Caco-2 (cell line): ENCODE results near the gene PRSS23. TPM values are rescaled to one million over a fixed set of nuclear protein-coding genes. Genes with fewer than 3 reads are reported as not detected.
A peak's percentile ranks its signal among the peaks of the same experiment; 100 is the strongest.

ENCODE experiments used
- BruUV-seq: library from RNA; stranded (reverse); fragments of 400-500 nt; replicated peaks from 2 replicates; lab custom pipeline; 2021; lab: Mats Ljungman, UMichigan
- CTCF ChIA-PET: fragments of 300-600 bp; sonication (Branson Sonifier 250); formaldehyde crosslinking; loops from one replicate; lab custom pipeline; 2022; ENCODE audit warnings: antibody characterized with exemption; lab: Charles Lee
- POLR2A ChIA-PET: fragments of 300-600 bp; sonication (Branson Sonifier 250); formaldehyde crosslinking; loops from one replicate; lab custom pipeline; 2022; ENCODE audit warnings: antibody characterized with exemption; lab: Charles Lee
- DNase-seq, 2 experiments: peaks; one replicate each; pipeline versions ENCODE4 v3.0.0 to v3.0.0-alpha.2; 2020 to 2022
- H3K27me3 ChIP-seq: replicated peaks from 2 replicates; pipeline ENCODE4 v1.6.0; 2011; ENCODE audit warnings: low read length; ENCODE audit not compliant: control insufficient read depth, insufficient read depth
- H3K36me3 ChIP-seq: 2 replicates; pipeline ENCODE4 v1.5.1; 2011; ENCODE audit warnings: low read length; ENCODE audit not compliant: control insufficient read depth, insufficient read depth
- H3K4me1 ChIP-seq: fragments of 250-450 bp; sonication (Bioruptor Pico); 2 replicates; pipeline ENCODE4 v1.5.1; 2020; ENCODE audit warnings: mild to moderate bottlenecking
- H3K4me3 ChIP-seq: 2 replicates; pipeline ENCODE4 v1.5.1; 2011; ENCODE audit warnings: low read depth, mild to moderate bottlenecking, control low read depth, low read length
- H3K9me3 ChIP-seq: fragments of 250-450 bp; sonication (Bioruptor Pico); 2 replicates; pipeline ENCODE4 v1.5.1; 2020; ENCODE audit warnings: mild to moderate bottlenecking, moderate library complexity
- H3K27ac Mint-ChIP-seq: one replicate; pipeline ENCODE4 v1.8.0; 2022; ENCODE audit warnings: mixed read lengths; ENCODE audit not compliant: unreplicated experiment
- H3K27me3 Mint-ChIP-seq: one replicate; pipeline ENCODE4 v1.8.0; 2022; ENCODE audit warnings: mixed read lengths; ENCODE audit not compliant: insufficient read depth, unreplicated experiment
- H3K36me3 Mint-ChIP-seq: one replicate; pipeline ENCODE4 v1.8.0; 2022; ENCODE audit warnings: mild to moderate bottlenecking, mixed read lengths; ENCODE audit not compliant: insufficient read depth, unreplicated experiment
- H3K4me1 Mint-ChIP-seq: one replicate; pipeline ENCODE4 v1.8.0; 2022; ENCODE audit warnings: low read depth, mixed read lengths; ENCODE audit not compliant: unreplicated experiment
- H3K4me3 Mint-ChIP-seq: one replicate; pipeline ENCODE4 v1.8.0; 2022; ENCODE audit warnings: mild to moderate bottlenecking, moderate library complexity, mixed read lengths; ENCODE audit not compliant: unreplicated experiment
- H3K9me3 Mint-ChIP-seq: one replicate; pipeline ENCODE4 v1.8.0; 2022; ENCODE audit warnings: mixed read lengths; ENCODE audit not compliant: unreplicated experiment
- CTCF ChIP-seq, 2 experiments: fragments of 200-600 bp in 1 of 2; IDR thresholded peaks; 1 replicate in 1 of 2; 2 replicates in 1 of 2; pipeline versions ENCODE4 v1.5.1 to v1.8.0; 2011 to 2022; ENCODE audit warnings: antibody characterized with exemption in 1 of 2, control low read depth in 1 of 2, inconsistent platforms in 1 of 2, low read depth in 1 of 2, low read length in 1 of 2, mild to moderate bottlenecking in 1 of 2, moderate library complexity in 1 of 2; ENCODE audit not compliant: insufficient read depth in 1 of 2, severe bottlenecking in 1 of 2, unreplicated experiment in 1 of 2
- intact Hi-C: fragments of 100-400 bp; cut with micrococcal nuclease; formaldehyde crosslinking; loops from one replicate; pipeline ENCODE4 v1.10.0; 2022; ENCODE audit not compliant: unreplicated experiment
- total RNA-seq: library from RNA; stranded (reverse); gene quantifications from 2 replicates; pipeline ENCODE4 v1.2.3, GENCODE V29; 2022

Gene PRSS23
- total RNA-seq, 1 experiment from 2014 or later: 400 TPM

- no peak for TF ChIP-seq CTCF (IDR thresholded peaks at IDR 0.05; ENCODE audit: insufficient read depth in 1 of 2, low read depth in 1 of 2, low read length in 1 of 2, severe bottlenecking in 1 of 2, unreplicated experiment in 1 of 2)
- DNase-seq: no peak
- H3K36me3 ChIP-seq: no peaks in the 10 kb centered on the region
- peaks cover 8% of the 10 kb centered on the region; the same call in 1 of the 2 replicates for H3K4me1 ChIP-seq
- Mint-ChIP-seq H3K36me3 (no peaks in the 10 kb centered on the region), H3K27ac (no peak overlapping the region), H3K4me3 (no peak overlapping the region), H3K4me1 (peaks cover 11% of the 10 kb centered on the region), H3K27me3 (no peaks in the 10 kb centered on the region), H3K9me3 (peaks cover 10% of the 10 kb centered on the region)
- H3K9me3 ChIP-seq: no peaks in the 10 kb centered on the region
- intact Hi-C loops: no loop called here
- no TSS peak for BruUV-seq
- ChIA-PET CTCF (interaction anchor here (0.6 kb wide), 2 partner anchors 22 to 413 kb away, joined by 5 to 10 read pairs; no protein-coding TSS in a partner anchor), POLR2A (interaction anchor here (0.6 kb wide), 1 partner anchor 22 kb away, joined by 5 read pairs; no protein-coding TSS in a partner anchor)
- H3K4me3 ChIP-seq: no peak overlapping the region
- H3K27me3 ChIP-seq: no peaks in the 10 kb centered on the region
These were observed 25.0 kb upstream of the PRSS23 start for GRCh38 chr11:86775361-86775760.

- no peaks in the 10 kb centered on the region for H3K9me3 Mint-ChIP-seq
- H3K27ac Mint-ChIP-seq: peak overlapping the region; percentile 40
- Histone ChIP-seq H3K36me3 (no peaks in the 10 kb centered on the region), H3K4me3 (no peak overlapping the region), H3K27me3 (no peaks in the 10 kb centered on the region), H3K9me3 (no peaks in the 10 kb centered on the region), H3K4me1 (peaks cover 50% of the 10 kb centered on the region)
- H3K27me3 Mint-ChIP-seq: no peaks in the 10 kb centered on the region
- intact Hi-C loops: no loop called here
- DNase-seq: no peak
- peaks cover 43% of the 10 kb centered on the region for H3K4me1 Mint-ChIP-seq
- no peaks in the 10 kb centered on the region for H3K36me3 Mint-ChIP-seq
- ChIA-PET POLR2A (interaction anchor here (1.2 kb wide), 1 partner anchor 41 kb away, joined by 3 read pairs; no protein-coding TSS in a partner anchor), CTCF (interaction anchor here (0.5 to 1.1 kb wide), 6 partner anchors 10 to 199 kb away, joined by 3 to 7 read pairs (median 4); partner anchors contain the start of gene PRSS23)
- peak in 1 of 2 experiments; percentile 18 for TF ChIP-seq CTCF (IDR thresholded peaks at IDR 0.05; ENCODE audit: insufficient read depth in 1 of 2, low read depth in 1 of 2, low read length in 1 of 2, severe bottlenecking in 1 of 2, unreplicated experiment in 1 of 2)
- H3K4me3 Mint-ChIP-seq: no peak overlapping the region
- BruUV-seq: no TSS peak
These were observed 18.8 kb upstream of the PRSS23 start for GRCh38 chr11:86781546-86781945.

GRCh38 chr11:86782742-86783141 lies 17.6 kb upstream of the PRSS23 start:
- Mint-ChIP-seq H3K9me3 (no peaks in the 10 kb centered on the region), H3K4me3 (peak overlapping the region; percentile 0), H3K27ac (peak overlapping the region; percentile 40), H3K27me3 (no peaks in the 10 kb centered on the region), H3K4me1 (peaks cover 52% of the 10 kb centered on the region), H3K36me3 (no peaks in the 10 kb centered on the region)
- ChIA-PET POLR2A (interaction anchor here (1.0 to 1.2 kb wide), 2 partner anchors 17 to 42 kb away, joined by 3 read pairs; partner anchors contain the start of gene PRSS23), CTCF (interaction anchor here (0.8 to 2.0 kb wide), 3 partner anchors 29 to 174 kb away, joined by 3 to 12 read pairs (median 5); no protein-coding TSS in a partner anchor)
- TF ChIP-seq CTCF (IDR thresholded peaks at IDR 0.05; ENCODE audit: insufficient read depth in 1 of 2, low read depth in 1 of 2, low read length in 1 of 2, severe bottlenecking in 1 of 2, unreplicated experiment in 1 of 2): no peak
- no peaks in the 10 kb centered on the region for H3K36me3 ChIP-seq
- peak; percentile 59 to 62 for DNase-seq
- peaks cover 62% of the 10 kb centered on the region for H3K4me1 ChIP-seq
- intact Hi-C loops: no loop called here
- H3K9me3 ChIP-seq: no peaks in the 10 kb centered on the region
- BruUV-seq: no TSS peak
- no peaks in the 10 kb centered on the region for H3K27me3 ChIP-seq
- 0 out of 2 replicates have a peak overlapping the region, but pooled peaks have one; percentile 1 for H3K4me3 ChIP-seq
